Esophagus squamous epithelium (tissue), 5 donors: ENCODE results near the gene DHRS13. TPM values are rescaled to one million over a fixed set of nuclear protein-coding genes. Genes with fewer than 3 reads are reported as not detected.

Source experiments
- DNase-seq: peaks from one replicate; lab custom pipeline; 2025; lab: John Stamatoyannopoulos, UW
- H3K27ac ChIP-seq, 4 donors: fragments of 200-600 bp; sonication (generic); one replicate each; pipeline ENCODE4 v1.5.1; 2016 to 2019; ENCODE audit warnings: mild to moderate bottlenecking in 1 of 4
- H3K27me3 ChIP-seq, 4 donors: fragments of 200-600 bp; sonication (generic); 1 replicate in 3 of 4; 2 replicates in 1 of 4; pipeline versions ENCODE4 v1.5.1 to v1.6.0; 2017 to 2021; ENCODE audit warnings: antibody characterized with exemption in 1 of 4
- H3K36me3 ChIP-seq, 3 donors: fragments of 200-600 bp; sonication (generic); one replicate each; pipeline ENCODE4 v1.5.1; 2016 to 2019
- H3K4me1 ChIP-seq, 3 donors: fragments of 200-600 bp; sonication (generic); one replicate each; pipeline ENCODE4 v1.5.1; 2017 to 2019
- H3K4me3 ChIP-seq, 4 donors: fragments of 200-600 bp; sonication (generic); 1 replicate in 3 of 4; 2 replicates in 1 of 4; pipeline ENCODE4 v1.5.1; 2016 to 2019; ENCODE audit warnings: mild to moderate bottlenecking in 2 of 4, moderate library complexity in 1 of 4
- H3K9me3 ChIP-seq, 3 donors: fragments of 200-600 bp; sonication (generic); one replicate each; pipeline ENCODE4 v1.5.1; 2016 to 2019
- POLR2A ChIP-seq, 4 donors: fragments of 450-650 bp; IDR thresholded peaks; one replicate each; pipeline ENCODE4 v1.6.1; 2017; ENCODE audit warnings: antibody characterized with exemption in 4 of 4, mild to moderate bottlenecking in 4 of 4, moderate library complexity in 3 of 4
- WGBS, 2 donors: methylation state at CpG; one replicate each; pipeline ENCODE4 v1.1.5; 2018; 5-methylcytosine and 5-hydroxymethylcytosine counted together
- intact Hi-C: fragments of 100-400 bp; cut with DNase I; formaldehyde crosslinking; loops from one replicate; pipeline ENCODE4 v1.15.0; 2022
- total RNA-seq, 4 donors: library from RNA; depleted of rRNA; stranded (reverse); fragments of >200 nt; gene quantifications; one replicate each; pipeline ENCODE4 v1.1.0, GENCODE V29; 2016
- TF ChIP-seq, protein P1 (sequence below), 6 experiments: fragments of 450-650 bp in 4 of 6; fragments of 200-600 bp in 2 of 6; sonication (generic) in 2 of 6; IDR thresholded peaks; one replicate each; pipeline ENCODE4 v1.5.1; 2016 to 2019; ENCODE audit warnings: antibody characterized with exemption in 6 of 6, mild to moderate bottlenecking in 4 of 6, moderate library complexity in 4 of 6
- donor health status: DM: yes; HTN: yes; CAD: no.

DHRS13 gene
- total RNA-seq, 4 donors from 2014 or later = 10.3 to 17.0 (median 14.9) TPM

DNA sequence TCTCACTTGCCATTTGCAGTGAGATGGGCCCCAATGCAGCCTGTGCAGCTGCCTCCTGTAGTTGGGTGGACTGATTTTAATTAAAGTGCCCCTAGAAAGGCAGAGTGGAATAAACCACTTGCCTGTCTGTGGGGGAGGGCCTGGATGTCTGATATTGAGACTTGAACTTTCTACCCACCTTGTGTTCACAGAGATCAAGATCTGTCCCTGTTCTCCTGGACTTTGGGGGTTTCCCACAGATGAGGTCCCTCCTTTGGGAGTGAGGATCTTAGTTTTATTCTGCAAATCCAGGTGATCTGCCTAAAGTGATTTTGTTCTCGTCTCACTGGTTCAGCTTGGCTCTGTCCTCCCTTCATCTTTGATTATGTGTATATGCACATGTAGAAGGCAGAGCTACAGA, 7.7 kb upstream of the DHRS13 start:
- H3K4me3 ChIP-seq = no peak overlapping the region
- H3K27ac ChIP-seq = no peak overlapping the region
- H3K36me3 ChIP-seq = peaks cover 34 to 98% (median 60%) of the 10 kb centered on the region in 3 donors
- DNase-seq = no peak
- TF ChIP-seq, protein P1, sequence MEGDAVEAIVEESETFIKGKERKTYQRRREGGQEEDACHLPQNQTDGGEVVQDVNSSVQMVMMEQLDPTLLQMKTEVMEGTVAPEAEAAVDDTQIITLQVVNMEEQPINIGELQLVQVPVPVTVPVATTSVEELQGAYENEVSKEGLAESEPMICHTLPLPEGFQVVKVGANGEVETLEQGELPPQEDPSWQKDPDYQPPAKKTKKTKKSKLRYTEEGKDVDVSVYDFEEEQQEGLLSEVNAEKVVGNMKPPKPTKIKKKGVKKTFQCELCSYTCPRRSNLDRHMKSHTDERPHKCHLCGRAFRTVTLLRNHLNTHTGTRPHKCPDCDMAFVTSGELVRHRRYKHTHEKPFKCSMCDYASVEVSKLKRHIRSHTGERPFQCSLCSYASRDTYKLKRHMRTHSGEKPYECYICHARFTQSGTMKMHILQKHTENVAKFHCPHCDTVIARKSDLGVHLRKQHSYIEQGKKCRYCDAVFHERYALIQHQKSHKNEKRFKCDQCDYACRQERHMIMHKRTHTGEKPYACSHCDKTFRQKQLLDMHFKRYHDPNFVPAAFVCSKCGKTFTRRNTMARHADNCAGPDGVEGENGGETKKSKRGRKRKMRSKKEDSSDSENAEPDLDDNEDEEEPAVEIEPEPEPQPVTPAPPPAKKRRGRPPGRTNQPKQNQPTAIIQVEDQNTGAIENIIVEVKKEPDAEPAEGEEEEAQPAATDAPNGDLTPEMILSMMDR (IDR thresholded peaks at IDR 0.05) = no peak
- no peak for TF ChIP-seq POLR2A (IDR thresholded peaks at IDR 0.05)
- no peaks in the 10 kb centered on the region for H3K27me3 ChIP-seq
- intact Hi-C loops = loop anchor here (10.0 kb wide), 1 partner anchor 146 kb away; no protein-coding TSS in a partner anchor
- peaks cover 12 to 34% (median 24%) of the 10 kb centered on the region in 3 donors for H3K4me1 ChIP-seq
- no peaks in the 10 kb centered on the region for H3K9me3 ChIP-seq
- WGBS, 2 donors = 75 to 100% methylated on average over 1 of the region's 1 CpG

DNA sequence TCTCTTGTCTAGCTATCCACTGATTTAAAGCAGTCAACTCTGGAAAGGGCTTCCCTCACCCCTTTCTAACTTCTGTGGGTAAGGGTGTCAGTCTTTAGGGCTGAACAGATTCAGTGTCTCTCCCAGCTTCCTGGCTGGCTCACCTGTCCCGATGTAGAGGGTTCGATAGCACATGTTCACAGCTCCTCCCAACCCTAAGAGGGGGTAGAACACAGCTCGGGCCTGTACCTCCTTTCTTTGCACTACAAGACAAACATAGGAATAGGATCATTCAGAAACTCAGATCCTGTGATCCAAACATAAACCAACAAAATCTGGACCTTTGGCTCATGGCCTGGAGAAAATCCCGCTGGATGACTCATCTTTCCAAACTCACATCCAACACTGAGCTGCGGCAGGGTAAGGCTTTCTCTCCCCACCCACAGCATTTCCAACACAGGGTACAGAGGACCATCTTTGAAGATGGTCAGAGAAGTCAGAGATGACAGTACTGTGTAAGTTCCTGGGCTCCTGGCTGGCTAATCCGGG, 5.8 kb upstream of the DHRS13 start:
- H3K4me1 ChIP-seq = peaks cover 12 to 48% (median 24%) of the 10 kb centered on the region in 3 donors
- no peaks in the 10 kb centered on the region for H3K9me3 ChIP-seq
- WGBS, 2 donors = 14 to 27% methylated on average over 5 of the region's 6 CpGs
- TF ChIP-seq POLR2A (IDR thresholded peaks at IDR 0.05) = no peak
- TF ChIP-seq, protein P1 (IDR thresholded peaks at IDR 0.05) = no peak
- intact Hi-C loops = no loop called here
- no peak overlapping the region for H3K4me3 ChIP-seq
- no peaks in the 10 kb centered on the region for H3K27me3 ChIP-seq
- peak overlapping the region; percentile 50 to 88 (median 81) for H3K27ac ChIP-seq
- H3K36me3 ChIP-seq = peaks cover 34 to 84% (median 52%) of the 10 kb centered on the region in 3 donors
- no peak for DNase-seq

DNA sequence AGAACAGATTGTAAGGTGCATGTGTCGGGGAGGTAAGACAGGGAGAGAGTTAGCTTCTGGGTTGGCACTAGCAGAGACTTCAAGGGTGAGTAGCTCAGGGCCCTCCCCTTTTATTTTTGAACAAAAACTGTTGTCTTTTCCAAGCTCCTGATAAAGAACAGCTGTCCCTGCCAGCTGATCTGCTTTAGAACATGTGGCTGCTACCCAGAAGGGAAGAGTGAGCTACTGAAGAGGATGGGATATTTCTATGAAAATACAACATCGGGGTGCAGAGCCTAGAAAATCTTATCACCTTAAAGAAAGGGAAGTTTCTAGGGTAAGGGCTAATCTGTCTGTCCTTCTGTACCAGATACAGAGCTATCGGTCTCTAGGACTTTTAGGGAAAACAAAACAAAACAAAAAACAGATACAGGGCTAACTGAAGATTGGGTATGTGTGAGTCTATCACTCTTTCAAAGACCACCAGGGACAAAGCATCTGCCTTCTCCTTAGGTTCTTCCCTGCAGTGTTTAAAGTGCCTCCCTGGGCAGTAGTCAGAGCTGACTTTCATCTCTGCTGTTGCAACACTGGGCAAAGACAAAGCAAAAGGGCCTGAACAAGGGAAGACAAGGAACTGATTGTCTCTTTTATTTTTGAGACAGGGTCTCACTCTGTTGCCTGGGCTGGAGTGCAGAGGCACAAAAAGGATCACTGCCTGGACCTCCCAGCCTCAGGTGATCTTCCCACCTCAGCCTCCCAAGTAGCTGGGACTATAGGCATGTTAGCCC, 5.0 kb upstream of the DHRS13 start:
- Histone ChIP-seq H3K4me1 (peaks cover 17 to 56% (median 30%) of the 10 kb centered on the region in 3 donors), H3K36me3 (peaks cover 29 to 76% (median 43%) of the 10 kb centered on the region in 3 donors), H3K27me3 (no peaks in the 10 kb centered on the region), H3K27ac (peak overlapping the region; percentile 50 to 88 (median 81)), H3K4me3 (no peak overlapping the region), H3K9me3 (no peaks in the 10 kb centered on the region)
- WGBS, 2 donors = 73 to 86% methylated on average over 3 of the region's 3 CpGs
- intact Hi-C loops = no loop called here
- no peak for DNase-seq
- TF ChIP-seq, protein P1 (IDR thresholded peaks at IDR 0.05) = no peak
- no peak for TF ChIP-seq POLR2A (IDR thresholded peaks at IDR 0.05)

DNA sequence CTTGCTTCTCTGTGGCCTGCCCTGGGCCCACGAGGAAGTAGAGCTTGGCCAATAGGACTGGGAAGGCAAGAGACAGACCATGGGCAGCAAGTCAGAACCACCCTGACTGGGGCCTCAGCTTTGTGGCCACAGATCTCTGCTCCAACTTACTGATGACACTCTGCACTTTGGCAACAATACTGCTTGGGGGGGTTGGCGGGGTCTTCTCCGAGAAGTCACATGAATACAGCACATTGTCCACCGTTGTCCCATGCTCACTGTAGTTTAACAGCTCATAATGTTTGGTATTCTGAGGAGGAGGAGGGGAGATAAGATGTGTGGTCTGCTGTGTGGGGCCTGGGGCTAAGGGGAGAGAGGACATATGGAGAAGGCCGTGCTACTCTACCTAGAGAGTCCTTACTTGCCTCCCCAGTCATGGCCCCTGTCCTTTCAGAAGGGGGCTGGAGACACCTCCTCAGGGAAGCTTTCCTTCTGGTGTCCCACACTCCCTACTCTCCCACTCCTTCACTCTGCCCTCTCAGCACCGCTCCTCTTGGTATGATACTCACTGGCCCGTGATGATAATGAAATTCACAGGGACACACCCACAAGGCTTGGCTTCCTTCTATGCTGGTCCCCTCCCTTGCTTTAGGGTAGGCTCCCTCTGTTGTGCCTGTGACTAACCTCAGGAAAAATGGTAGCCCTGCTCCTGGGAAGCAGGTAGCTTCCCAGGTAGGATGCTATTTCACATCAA, 4.0 kb upstream of the DHRS13 start:
- Histone ChIP-seq H3K4me1 (peaks cover 23 to 61% (median 33%) of the 10 kb centered on the region in 3 donors), H3K27me3 (no peaks in the 10 kb centered on the region), H3K9me3 (no peaks in the 10 kb centered on the region), H3K36me3 (peaks cover 19 to 65% (median 36%) of the 10 kb centered on the region in 3 donors), H3K27ac (peak overlapping the region in 3 of 4 donors; percentile 80 to 88 (median 82)), H3K4me3 (no peak overlapping the region)
- intact Hi-C loops = no loop called here
- WGBS, 2 donors = 57 to 58% methylated on average over 5 of the region's 7 CpGs
- TF ChIP-seq POLR2A (IDR thresholded peaks at IDR 0.05) = no peak
- TF ChIP-seq, protein P1 (IDR thresholded peaks at IDR 0.05) = no peak
- DNase-seq = no peak
